HepG2 (cell line): ENCODE results near the gene ENTPD2. TPM values are rescaled to one million over a fixed set of nuclear protein-coding genes. Genes with fewer than 3 reads are reported as not detected.

Experiments used
- AHR ChIP-seq: IDR thresholded peaks from 2 replicates; pipeline ENCODE4 v1.6.1; 2018; ENCODE audit warnings: missing genetic modification reagents, missing compliant biosample characterization
- ATRX ChIP-seq: sonication (generic); formaldehyde crosslinking; IDR thresholded peaks from 2 replicates; pipeline ENCODE4 v1.4.0; 2020; ENCODE audit warnings: missing genetic modification reagents, borderline replicate concordance
- CHCHD3 ChIP-seq: sonication (generic); formaldehyde crosslinking; IDR thresholded peaks from 2 replicates; pipeline ENCODE4 v1.8.0; 2022; ENCODE audit warnings: mild to moderate bottlenecking, missing genetic modification reagents, moderate library complexity
- DDIT3 ChIP-seq: sonication (generic); formaldehyde crosslinking; IDR thresholded peaks from 2 replicates; pipeline ENCODE4 v1.4.0; 2020; ENCODE audit warnings: mild to moderate bottlenecking, missing genetic modification reagents
- EED ChIP-seq: sonication (generic); formaldehyde crosslinking; IDR thresholded peaks from 2 replicates; pipeline ENCODE4 v1.5.0; 2020; ENCODE audit warnings: mild to moderate bottlenecking, missing genetic modification reagents
- ESRRA ChIP-seq: sonication (generic); formaldehyde crosslinking; IDR thresholded peaks from 2 replicates; pipeline ENCODE4 v1.5.1; 2020; ENCODE audit warnings: mild to moderate bottlenecking, low read depth, missing genetic modification reagents
- ETV6 ChIP-seq: sonication (generic); formaldehyde crosslinking; conservative IDR thresholded peaks from 2 replicates; pipeline ENCODE4 v1.4.0; 2020; ENCODE audit warnings: missing genetic modification reagents
- FOXA1 ChIP-seq, 2 experiments: fragments of 450-650 bp in 1 of 2; sonication (generic) in 1 of 2; formaldehyde crosslinking in 1 of 2; IDR thresholded peaks; 2 replicates each; pipeline versions ENCODE4 v1.4.0 to v1.6.1; 2016 to 2020; ENCODE audit warnings: missing genetic modification reagents in 1 of 2
- HOXA7 ChIP-seq: sonication (generic); formaldehyde crosslinking; IDR thresholded peaks from 2 replicates; pipeline ENCODE4 v1.8.1; 2022; ENCODE audit warnings: mild to moderate bottlenecking, missing genetic modification reagents, moderate library complexity
- HOXD1 ChIP-seq: sonication (generic); formaldehyde crosslinking; IDR thresholded peaks from 2 replicates; pipeline ENCODE4 v1.5.0; 2020; ENCODE audit warnings: missing genetic modification reagents
- ISX ChIP-seq: sonication (generic); formaldehyde crosslinking; conservative IDR thresholded peaks from 2 replicates; pipeline ENCODE4 v1.5.0; 2020; ENCODE audit warnings: missing genetic modification reagents
- MATR3 ChIP-seq: sonication (generic); formaldehyde crosslinking; IDR thresholded peaks from 2 replicates; pipeline ENCODE4 v1.4.0; 2020; ENCODE audit warnings: missing genetic modification reagents
- NFE2 ChIP-seq: sonication (generic); formaldehyde crosslinking; IDR thresholded peaks from 2 replicates; pipeline ENCODE4 v1.4.0; 2020; ENCODE audit warnings: missing genetic modification reagents
- NPAS2 ChIP-seq: sonication (generic); formaldehyde crosslinking; IDR thresholded peaks from 2 replicates; pipeline ENCODE4 v1.8.0; 2022; ENCODE audit warnings: mild to moderate bottlenecking, missing genetic modification reagents, borderline replicate concordance
- POLR2AphosphoS5 ChIP-seq: IDR thresholded peaks from 2 replicates; pipeline ENCODE4 v1.6.1; 2012; ENCODE audit warnings: low read depth, low read length
- RAD21 ChIP-seq: fragments of 450-650 bp; formaldehyde crosslinking; IDR thresholded peaks from 2 replicates; pipeline ENCODE4 v1.5.0; 2020; ENCODE audit warnings: mild to moderate bottlenecking
- SMARCC2 ChIP-seq: fragments of 450-650 bp; IDR thresholded peaks from 2 replicates; pipeline ENCODE4 v1.6.1; 2017; ENCODE audit warnings: antibody characterized with exemption, mild to moderate bottlenecking
- SMARCE1 ChIP-seq: fragments of 450-650 bp; IDR thresholded peaks from 2 replicates; pipeline ENCODE4 v1.6.1; 2017; ENCODE audit warnings: borderline replicate concordance
- STAG1 ChIP-seq: sonication (generic); formaldehyde crosslinking; IDR thresholded peaks from 2 replicates; pipeline ENCODE4 v1.4.0; 2020; ENCODE audit warnings: missing genetic modification reagents
- SYNCRIP ChIP-seq: fragments of 200-400 bp; formaldehyde crosslinking; IDR thresholded peaks from 2 replicates; pipeline ENCODE4 v1.6.1; 2018; ENCODE audit warnings: mild to moderate bottlenecking, low read depth, low read length; ENCODE audit not compliant: insufficient read depth
- TARDBP ChIP-seq: sonication (generic); formaldehyde crosslinking; IDR thresholded peaks from 2 replicates; pipeline ENCODE4 v1.8.0; 2022; ENCODE audit warnings: mild to moderate bottlenecking, missing genetic modification reagents
- ZBTB14 ChIP-seq: sonication (generic); formaldehyde crosslinking; IDR thresholded peaks from 2 replicates; pipeline ENCODE4 v1.4.0; 2020; ENCODE audit warnings: missing genetic modification reagents
- ZNF256 ChIP-seq: sonication (generic); formaldehyde crosslinking; conservative IDR thresholded peaks from 2 replicates; pipeline ENCODE4 v1.4.0; 2020; ENCODE audit warnings: missing genetic modification reagents
- ZNF292 ChIP-seq: sonication (generic); formaldehyde crosslinking; IDR thresholded peaks from 2 replicates; pipeline ENCODE4 v1.8.1; 2022; ENCODE audit warnings: mild to moderate bottlenecking, low read depth, missing genetic modification reagents, borderline replicate concordance
- ZNF3 ChIP-seq: IDR thresholded peaks from 2 replicates; pipeline ENCODE4 v1.7.0; 2017; ENCODE audit warnings: inconsistent platforms
- ZNF546 ChIP-seq: sonication (generic); formaldehyde crosslinking; conservative IDR thresholded peaks from 2 replicates; pipeline ENCODE4 v1.8.1; 2023; ENCODE audit warnings: mild to moderate bottlenecking, missing genetic modification reagents
- ZNF563 ChIP-seq: sonication (generic); formaldehyde crosslinking; IDR thresholded peaks from 2 replicates; pipeline ENCODE4 v1.8.0; 2022; ENCODE audit warnings: mild to moderate bottlenecking, moderate library complexity, missing genetic modification reagents
- ZNF564 ChIP-seq: sonication (generic); formaldehyde crosslinking; IDR thresholded peaks from 2 replicates; pipeline ENCODE4 v1.8.1; 2023; ENCODE audit warnings: mild to moderate bottlenecking, missing genetic modification reagents
- ZNF598 ChIP-seq: sonication (generic); formaldehyde crosslinking; IDR thresholded peaks from 2 replicates; pipeline ENCODE4 v1.5.1; 2020; ENCODE audit warnings: mild to moderate bottlenecking, missing genetic modification reagents, borderline replicate concordance
- ZNF710 ChIP-seq: sonication (generic); formaldehyde crosslinking; IDR thresholded peaks from 2 replicates; pipeline ENCODE4 v1.5.0; 2020; ENCODE audit warnings: mild to moderate bottlenecking, missing genetic modification reagents, borderline replicate concordance
- polyA plus RNA-seq, 8 experiments: library from polyadenylated mRNA; depleted of rRNA in 3 of 8; stranded (reverse) in 7 of 8; unstranded in 1 of 8; fragments of >200 nt; fragmentation: Illumina TruSeq in 4 of 8; extraction: Trizol in 4 of 8; gene quantifications; 2 replicates each; pipeline versions ENCODE4 v1.2.1 to v1.2.3, GENCODE V29; 2011 to 2016; ENCODE audit warnings: low read depth in 4 of 8, missing spikeins in 1 of 8, mixed read lengths in 1 of 8; ENCODE audit not compliant: insufficient read depth in 1 of 8
- total RNA-seq, 5 experiments: library from RNA; depleted of rRNA; stranded (reverse); fragments of >200 nt; fragmentation: Illumina TruSeq; extraction: Trizol; gene quantifications; 2 replicates each; pipeline ENCODE4 v1.2.3, GENCODE V29; 2016; ENCODE audit warnings: low read depth in 1 of 5

ENTPD2 gene
- total and polyA plus RNA-seq, 2 of the 13 experiments (the other 11 are each of a cell fraction or from before 2014, with no cell fraction given), result 0.95 to 3.2 TPM

- TF ChIP-seq ZNF292 (CRISPR knock-in tag) (no peak), HOXD1 (CRISPR knock-in tag) (no peak), ZNF710 (CRISPR knock-in tag) (no peak), DDIT3 (CRISPR knock-in tag) (no peak), AHR (CRISPR knock-in tag) (no peak), ZNF598 (CRISPR knock-in tag) (no peak), ZNF256 (CRISPR knock-in tag) (no peak), HOXA7 (no peak), ESRRA (0 out of 2 replicates have a peak, but pooled peaks have one; percentile 53), ZNF563 (CRISPR knock-in tag) (no peak), ATRX (no peak), SMARCC2 (no peak), STAG1 (CRISPR knock-in tag) (peak; percentile 74), POLR2AphosphoS5 (no peak), ZNF546 (CRISPR knock-in tag) (0 out of 2 replicates have a peak, but pooled peaks have one; percentile 32), MATR3 (CRISPR knock-in tag) (no peak), ISX (CRISPR knock-in tag) (no peak), ZNF564 (no peak), NFE2 (CRISPR knock-in tag) (no peak), TARDBP (CRISPR knock-in tag) (no peak), FOXA1 (IDR thresholded peaks at IDR 0.05) (no peak), FOXA1 (CRISPR knock-in tag; IDR thresholded peaks at IDR 0.05) (no peak; the same call in 1 of the 2 replicates), ZBTB14 (no peak), NPAS2 (CRISPR knock-in tag) (no peak), SYNCRIP (no peak), EED (no peak), ETV6 (no peak), RAD21 (CRISPR knock-in tag) (peak; percentile 88), ZNF3 (CRISPR knock-in tag) (no peak), CHCHD3 (CRISPR knock-in tag) (no peak; the same call in 1 of the 2 replicates), SMARCE1 (no peak)
These were observed 10.4 kb upstream of the ENTPD2 start (continued) for GRCh38 chr9:137064027-137064879.
